ENCODE results near the gene LTB4R2.

LTB4R2 gene

GRCh38 chr14:24310265-24310645, 315 bp downstream of the LTB4R2 start:
- Histone ChIP-seq H3K27ac (peak overlapping the region; percentile 81 to 96 (median 92); a peak in 20 of 22 replicates), H3K36me3 (peaks cover 26 to 62% (median 46%) of the 10 kb centered on the region in 11 experiments), H3K4me3 (peak overlapping the region; percentile 56 to 80 (median 66)), H3K27me3 (no peaks in the 10 kb centered on the region), H3K4me2 (peak overlapping the region; percentile 85 to 100 (median 97)), H4K20me1 (peaks cover 0 to 47% (median 20%) of the 10 kb centered on the region in 11 experiments; a peak in 13 of 22 replicates), H3K9me3 (replicated peaks in 1 of 11) (no peaks in the 10 kb centered on the region), H3K9ac (peak overlapping the region; percentile 79 to 91 (median 88)), H3K4me1 (peaks cover 72 to 82% (median 77%) of the 10 kb centered on the region in 10 experiments)
- no peak for TF ChIP-seq Cebpa-rat (IDR thresholded peaks at IDR 0.05)

GRCh38 chr14:24310646-24311604, 985 bp downstream of the LTB4R2 start, which contains the start of gene LTB4R:
TSS of gene LTB4R (plus strand) at chr14:24311502. CDS start at chr14:24315652, 4,150 bp downstream.
- peak within 1 kb of the TSS; percentile 56 to 80 (median 66) for H3K4me3 ChIP-seq
- no peak for TF ChIP-seq Cebpa-rat (IDR thresholded peaks at IDR 0.05)
- H3K4me2 ChIP-seq, result peak within 1 kb of the TSS; percentile 85 to 100 (median 97)
- H3K9ac ChIP-seq, result peak within 1 kb of the TSS; percentile 79 to 91 (median 88)
- H3K4me1 ChIP-seq, result peaks cover 74 to 89% (median 83%) of the 10 kb centered on the region in 10 experiments
- H3K9me3 ChIP-seq (replicated peaks in 1 of 11), result no peaks in the 10 kb centered on the region
- H4K20me1 ChIP-seq, result peaks cover 0 to 41% (median 19%) of the 10 kb centered on the region in 11 experiments; a peak in 13 of 22 replicates
- no peaks in the 10 kb centered on the region for H3K27me3 ChIP-seq
- H3K27ac ChIP-seq, result peak within 1 kb of the TSS; percentile 81 to 96 (median 92)
- H3K36me3 ChIP-seq, result peaks cover 23 to 62% (median 46%) of the 10 kb centered on the region in 11 experiments

DNA sequence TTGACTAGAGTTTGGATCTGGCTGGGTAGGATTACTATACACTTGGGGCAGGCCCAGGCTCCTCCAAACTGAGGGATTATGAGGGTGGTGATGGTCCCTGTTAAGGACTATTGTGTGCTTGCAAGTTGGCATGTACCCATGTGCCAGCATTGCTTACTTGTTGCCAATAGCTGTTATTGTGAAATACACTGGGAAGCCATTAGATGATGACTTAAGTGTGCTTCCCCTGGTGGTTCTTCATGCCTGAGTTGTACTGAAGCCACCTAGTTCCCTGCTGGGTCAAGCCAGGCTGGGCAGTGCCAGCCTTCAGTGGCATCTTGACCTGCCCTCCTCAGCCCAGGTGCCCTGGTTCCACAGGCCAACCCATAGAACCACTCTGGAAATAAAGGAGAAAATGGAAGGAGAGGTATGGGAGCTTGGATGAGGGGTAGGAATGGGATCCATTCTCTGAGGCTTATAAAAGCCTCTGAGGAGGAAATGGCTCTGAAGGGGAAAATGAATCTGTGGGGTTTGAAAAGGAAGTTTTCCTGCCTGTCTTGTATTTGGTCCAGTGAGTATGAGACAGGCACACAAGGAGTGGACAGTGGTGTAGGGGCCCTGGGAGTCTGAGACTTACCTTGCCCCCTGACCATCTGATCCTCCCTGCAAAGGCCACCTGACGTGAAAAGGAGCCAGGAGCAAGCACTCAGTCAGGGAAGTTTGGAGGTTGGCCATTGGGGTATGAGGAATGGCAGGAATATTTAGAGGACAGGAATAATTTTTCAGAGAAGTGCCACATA, 2.1 kb downstream of the LTB4R2 start:
- H3K9me3 ChIP-seq (replicated peaks in 1 of 11), result no peaks in the 10 kb centered on the region
- peak in 10 of 11 experiments; percentile 17 to 92 (median 78); a peak in 18 of 22 replicates for TF ChIP-seq Cebpa-rat (IDR thresholded peaks at IDR 0.05)
- H3K9ac ChIP-seq, result peak overlapping the region; percentile 79 to 91 (median 88)
- peaks cover 74 to 99% (median 94%) of the 10 kb centered on the region in 10 experiments for H3K4me1 ChIP-seq
- peak overlapping the region; percentile 85 to 100 (median 97) for H3K4me2 ChIP-seq
- peaks cover 0 to 30% (median 15%) of the 10 kb centered on the region in 11 experiments; a peak in 13 of 22 replicates for H4K20me1 ChIP-seq
- peak overlapping the region; percentile 56 to 80 (median 66) for H3K4me3 ChIP-seq
- H3K27ac ChIP-seq, result peak overlapping the region; percentile 81 to 96 (median 92)
- no peaks in the 10 kb centered on the region for H3K27me3 ChIP-seq
- H3K36me3 ChIP-seq, result peaks cover 18 to 62% (median 43%) of the 10 kb centered on the region in 11 experiments

GRCh38 chr14:24312736-24313507, 3.0 kb downstream of the LTB4R2 start:
- Histone ChIP-seq H3K27me3 (no peaks in the 10 kb centered on the region), H3K4me3 (peak overlapping the region; percentile 56 to 80 (median 66)), H3K4me2 (peak overlapping the region; percentile 85 to 100 (median 97)), H3K4me1 (peaks cover 74 to 99% (median 98%) of the 10 kb centered on the region in 10 experiments), H3K9ac (peak overlapping the region; percentile 79 to 91 (median 88)), H3K36me3 (peaks cover 9 to 60% (median 34%) of the 10 kb centered on the region in 11 experiments; a peak in 21 of 22 replicates), H3K27ac (peak overlapping the region; percentile 81 to 96 (median 92)), H4K20me1 (peaks cover 0 to 21% (median 8%) of the 10 kb centered on the region in 11 experiments; a peak in 11 of 22 replicates), H3K9me3 (replicated peaks in 1 of 11) (no peaks in the 10 kb centered on the region)
- TF ChIP-seq Cebpa-rat (IDR thresholded peaks at IDR 0.05), result peak in 9 of 11 experiments; percentile 27 to 94 (median 78); a peak in 14 of 22 replicates

DNA sequence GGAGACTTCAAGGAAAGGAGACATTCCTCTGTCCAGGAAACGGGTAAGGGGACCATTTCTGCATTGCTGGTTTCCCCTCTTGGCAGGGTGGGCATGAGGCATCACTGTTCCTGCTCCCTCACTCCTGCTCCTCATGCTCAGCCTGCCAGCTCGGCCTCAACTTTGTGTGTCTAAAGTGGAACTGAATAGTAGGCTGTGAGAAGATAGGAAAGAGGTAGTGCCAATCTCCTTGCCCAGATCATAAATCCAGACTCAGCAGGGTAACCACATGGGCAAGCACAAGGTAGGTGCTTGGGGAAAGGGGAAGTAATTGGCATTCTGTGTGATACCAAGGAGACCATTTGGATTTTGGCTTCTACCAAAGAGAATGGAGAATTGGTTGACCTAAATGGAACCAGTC, 4.0 kb downstream of the LTB4R2 start:
- no peaks in the 10 kb centered on the region for H3K27me3 ChIP-seq
- no peaks in the 10 kb centered on the region for H3K9me3 ChIP-seq (replicated peaks in 1 of 11)
- H3K4me2 ChIP-seq, result peak overlapping the region; percentile 85 to 100 (median 97)
- H4K20me1 ChIP-seq, result peaks cover 0 to 17% (median 5%) of the 10 kb centered on the region in 11 experiments; a peak in 7 of 22 replicates
- H3K4me1 ChIP-seq, result peaks cover 65 to 100% (median 99%) of the 10 kb centered on the region in 10 experiments
- H3K27ac ChIP-seq, result peak overlapping the region; percentile 54 to 96 (median 92); a peak in 21 of 22 replicates
- H3K36me3 ChIP-seq, result peaks cover 9 to 57% (median 27%) of the 10 kb centered on the region in 11 experiments; a peak in 21 of 22 replicates
- peak overlapping the region in 8 of 10 experiments; percentile 16 to 80 (median 51); a peak in 13 of 20 replicates for H3K4me3 ChIP-seq
- H3K9ac ChIP-seq, result peak overlapping the region in 10 of 11 experiments; percentile 46 to 91 (median 88); a peak in 19 of 22 replicates
- no peak for TF ChIP-seq Cebpa-rat (IDR thresholded peaks at IDR 0.05)

DNA sequence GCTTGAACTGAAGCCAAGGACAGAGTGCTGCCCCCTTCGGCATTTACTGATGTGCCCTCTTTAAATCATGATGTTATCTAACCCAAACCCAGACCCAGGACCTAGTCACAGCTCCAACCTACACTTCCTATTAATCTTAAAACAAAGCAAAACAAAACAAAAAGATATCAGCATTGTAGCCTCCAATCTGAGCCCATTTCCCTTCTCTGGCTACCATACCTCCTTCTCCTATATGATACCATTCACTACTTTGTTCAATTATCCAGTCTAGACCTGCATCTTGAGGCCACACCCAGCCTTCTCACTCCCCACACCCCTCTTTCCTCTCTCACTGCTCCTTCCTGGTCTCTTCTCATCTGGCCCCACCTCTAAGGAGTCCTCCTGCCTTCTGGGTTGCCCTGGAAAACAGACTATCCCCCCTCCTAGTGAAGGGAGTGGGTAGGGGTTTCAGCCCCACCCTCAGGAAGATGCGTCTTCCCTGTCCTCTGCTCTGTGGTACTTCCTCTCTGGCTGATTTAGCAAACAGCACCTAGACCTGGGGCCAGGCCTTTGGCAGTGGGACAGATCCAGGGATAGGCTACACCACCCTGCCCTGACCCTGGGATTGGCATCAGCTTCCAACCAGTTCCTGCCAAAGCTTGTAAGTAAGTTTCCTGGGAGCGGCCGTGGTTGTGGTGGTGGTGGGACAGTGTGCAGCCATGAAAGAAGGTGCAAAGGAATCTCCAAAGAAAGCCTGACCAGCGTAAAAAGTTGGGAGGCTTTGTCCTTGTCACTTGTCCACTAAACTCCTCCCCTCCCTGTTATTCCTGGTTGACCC, 4.6 kb downstream of the LTB4R2 start:
- H3K9ac ChIP-seq, result peak overlapping the region; percentile 8 to 91 (median 88); a peak in 18 of 22 replicates
- H3K36me3 ChIP-seq, result peaks cover 9 to 50% (median 20%) of the 10 kb centered on the region in 11 experiments; a peak in 20 of 22 replicates
- H3K4me3 ChIP-seq, result peak overlapping the region in 7 of 10 experiments; percentile 16 to 80 (median 70); a peak in 10 of 20 replicates
- no peaks in the 10 kb centered on the region for H3K27me3 ChIP-seq
- TF ChIP-seq Cebpa-rat (IDR thresholded peaks at IDR 0.05), result no peak
- H3K9me3 ChIP-seq (replicated peaks in 1 of 11), result no peaks in the 10 kb centered on the region
- peaks cover 58 to 96% (median 93%) of the 10 kb centered on the region in 10 experiments for H3K4me1 ChIP-seq
- H3K27ac ChIP-seq, result peak overlapping the region; percentile 54 to 96 (median 92); a peak in 21 of 22 replicates
- H3K4me2 ChIP-seq, result peak overlapping the region; percentile 85 to 100 (median 97)
- peaks cover 0 to 12% (median 5%) of the 10 kb centered on the region in 11 experiments; a peak in 7 of 22 replicates for H4K20me1 ChIP-seq

All from BLaER1 treated with 17β-estradiol and CSF1 and Interleukin-3, amounts not matched to agents 10 nM and 100 nM (cell line).